Activated T-cell treated with anti-CD3 and anti-CD28 coated beads for 4 hours (primary cell): ENCODE measurements around the gene DNAAF1.
"Not testable (repeated sequence)": the region's sequence is repeated elsewhere in the genome, so short reads cannot be mapped to it uniquely, and the experiment has no call there.

Experiments used
- DNase-seq: peaks from one replicate; pipeline ENCODE4 v3.0.0-alpha.2; 2020

The DNAAF1 gene

GRCh38 chr16:84144859-84145639 is at the start of gene DNAAF1, which contains the start of gene HSDL1:
Gene DNAAF1 (plus strand): TSS chr16:84145308. CDS start chr16:84145441, 133 bp downstream.
Gene HSDL1 (minus strand): TSS chr16:84145177. CDS start chr16:84131321, 13,856 bp downstream.
- DNase-seq = peak; percentile 93

DNA sequence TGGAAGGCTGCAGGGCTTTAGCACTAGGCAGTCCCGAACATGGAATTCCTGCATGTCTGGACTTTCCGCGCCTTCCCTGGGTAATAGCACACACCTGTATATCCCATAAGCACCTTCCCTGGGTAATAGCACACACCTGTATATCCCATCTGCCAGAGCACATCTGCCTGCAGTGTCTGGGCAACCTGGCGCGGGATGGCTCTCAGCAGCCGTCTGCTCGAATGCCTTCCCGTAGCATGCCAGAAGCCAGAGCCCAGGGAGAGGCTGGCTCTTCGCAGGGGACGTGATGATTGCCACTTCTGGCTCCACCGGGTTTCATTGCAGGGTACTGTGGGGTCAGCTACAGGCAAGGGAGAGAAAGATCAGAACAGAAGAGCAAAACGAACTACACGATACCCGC is 49.6 kb upstream of the DNAAF1 start:
- no peak for DNase-seq

GRCh38 chr16:84096447-84097005 is 48.6 kb upstream of the DNAAF1 start:
- no peak for DNase-seq

DNA sequence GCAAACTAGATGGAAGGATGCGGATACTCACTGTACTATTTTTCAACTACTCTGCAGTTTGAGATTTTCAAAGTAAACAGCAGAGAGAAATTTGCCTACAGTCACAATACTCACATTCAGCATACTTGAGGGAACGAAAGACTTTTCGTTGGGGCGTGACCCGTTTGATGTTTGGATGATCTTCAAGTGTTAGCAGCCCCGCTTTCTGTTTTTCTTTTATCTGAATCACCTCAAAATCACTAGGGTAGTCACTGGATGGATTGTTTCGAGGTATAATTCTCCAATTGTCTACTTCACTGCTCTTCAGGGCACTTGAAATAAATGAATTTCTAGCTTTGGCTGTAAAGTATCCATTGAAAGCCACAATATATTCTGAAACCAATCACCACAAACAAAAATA is 46.2 kb upstream of the DNAAF1 start:
- no peak for DNase-seq

DNA sequence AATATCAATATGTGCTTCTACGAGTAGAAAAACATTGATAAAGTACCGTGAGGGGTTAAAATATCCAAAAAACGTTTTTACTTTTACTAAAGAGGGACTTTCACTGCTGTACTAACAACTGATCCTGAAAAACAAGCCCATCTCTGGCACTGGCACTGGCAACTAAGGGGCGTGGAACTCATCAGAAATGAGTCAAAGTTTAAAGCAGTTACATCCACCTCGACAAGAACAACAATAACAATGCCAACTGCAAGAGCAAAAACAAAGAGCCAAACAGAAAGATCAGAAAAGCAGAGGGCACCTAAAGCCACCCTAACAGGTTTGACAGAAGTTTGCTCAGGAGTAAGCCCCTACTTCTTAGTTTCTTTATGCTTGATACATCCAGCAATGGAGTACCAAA is 41.4 kb upstream of the DNAAF1 start:
- no peak for DNase-seq

GRCh38 chr16:84104231-84104630 is 40.9 kb upstream of the DNAAF1 start:
- no peak for DNase-seq

- no peak for DNase-seq
Measured at GRCh38 chr16:84105301-84105815, 39.8 kb upstream of the DNAAF1 start.

- no peak for DNase-seq
Measured at GRCh38 chr16:84105948-84106740, 39.0 kb upstream of the DNAAF1 start.

GRCh38 chr16:84107921-84108320 is 37.2 kb upstream of the DNAAF1 start:
- no peak for DNase-seq

DNA sequence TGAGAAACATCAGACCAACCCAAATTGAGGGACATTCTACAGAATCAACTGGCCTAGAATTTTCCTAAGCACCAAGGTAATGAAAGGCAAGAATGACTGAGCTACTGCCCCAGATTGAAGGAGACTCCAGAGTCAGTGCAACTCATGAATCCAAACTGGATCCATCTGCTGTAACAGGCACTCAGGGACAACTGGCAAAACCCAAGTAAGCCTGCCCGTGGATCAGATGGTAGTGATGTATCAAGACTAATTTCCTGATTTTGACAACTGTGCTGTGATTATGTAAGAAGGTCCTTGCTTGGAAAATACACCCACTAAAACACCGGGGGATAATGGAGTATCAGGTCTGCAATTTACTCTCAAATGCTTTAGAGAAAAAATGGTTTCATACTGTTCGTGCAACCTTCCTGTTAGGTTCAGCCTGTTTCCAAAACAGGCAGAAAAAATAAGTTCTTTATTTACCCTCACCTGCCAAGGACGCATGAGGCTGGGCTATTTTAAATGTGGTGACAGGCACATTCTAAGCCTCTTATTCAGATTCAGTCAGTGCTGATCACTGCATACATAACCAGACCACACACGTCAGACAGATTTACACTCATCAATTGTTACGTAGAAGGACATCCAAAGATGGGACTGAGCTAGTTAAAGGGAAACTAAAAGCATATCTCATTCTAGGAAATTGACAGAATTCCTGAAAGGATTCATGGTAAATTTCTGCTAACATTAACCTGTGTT is 35.3 kb upstream of the DNAAF1 start:
- no peak for DNase-seq

GRCh38 chr16:84110527-84110926 is 34.6 kb upstream of the DNAAF1 start:
- no peak for DNase-seq

DNA sequence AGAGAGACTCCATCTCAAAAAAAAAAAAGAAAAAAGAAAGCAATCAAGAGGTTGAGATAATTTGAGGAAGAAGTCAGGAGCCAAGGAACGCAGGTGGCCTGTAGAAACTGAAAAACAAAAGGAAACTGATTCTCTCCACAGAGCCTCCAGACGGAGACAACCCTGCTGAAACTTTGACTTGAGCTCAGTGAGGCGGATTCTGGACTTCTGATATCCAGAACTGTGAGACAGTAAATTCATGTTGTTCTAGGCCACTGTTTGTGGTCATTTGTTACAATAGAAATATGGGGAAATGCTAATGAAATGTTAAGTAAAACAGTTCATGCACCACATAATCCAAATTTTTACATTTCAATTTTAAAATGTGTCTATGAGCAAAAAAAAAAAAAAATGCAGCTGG is 33.6 kb upstream of the DNAAF1 start:
- no peak for DNase-seq

DNA sequence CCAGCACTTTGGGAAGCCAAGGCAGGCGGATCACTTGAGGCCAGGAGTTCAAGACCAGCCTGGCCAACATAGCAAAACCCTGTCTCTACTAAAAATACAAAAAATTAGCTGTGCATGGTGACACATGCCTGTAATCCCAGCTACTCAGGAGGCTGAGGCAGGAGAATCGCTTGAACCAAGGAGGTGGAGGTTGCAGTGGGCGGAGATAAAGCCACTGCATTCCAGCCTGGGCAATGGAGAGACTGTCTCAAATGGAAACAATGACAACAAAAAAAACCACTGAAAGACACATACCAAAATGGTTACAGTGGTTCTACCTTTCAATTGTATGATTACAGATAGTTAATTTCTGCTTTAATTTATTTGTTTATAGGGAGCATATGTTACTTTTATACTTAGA is 33.2 kb upstream of the DNAAF1 start:
- not testable (repeated sequence) for DNase-seq

DNA sequence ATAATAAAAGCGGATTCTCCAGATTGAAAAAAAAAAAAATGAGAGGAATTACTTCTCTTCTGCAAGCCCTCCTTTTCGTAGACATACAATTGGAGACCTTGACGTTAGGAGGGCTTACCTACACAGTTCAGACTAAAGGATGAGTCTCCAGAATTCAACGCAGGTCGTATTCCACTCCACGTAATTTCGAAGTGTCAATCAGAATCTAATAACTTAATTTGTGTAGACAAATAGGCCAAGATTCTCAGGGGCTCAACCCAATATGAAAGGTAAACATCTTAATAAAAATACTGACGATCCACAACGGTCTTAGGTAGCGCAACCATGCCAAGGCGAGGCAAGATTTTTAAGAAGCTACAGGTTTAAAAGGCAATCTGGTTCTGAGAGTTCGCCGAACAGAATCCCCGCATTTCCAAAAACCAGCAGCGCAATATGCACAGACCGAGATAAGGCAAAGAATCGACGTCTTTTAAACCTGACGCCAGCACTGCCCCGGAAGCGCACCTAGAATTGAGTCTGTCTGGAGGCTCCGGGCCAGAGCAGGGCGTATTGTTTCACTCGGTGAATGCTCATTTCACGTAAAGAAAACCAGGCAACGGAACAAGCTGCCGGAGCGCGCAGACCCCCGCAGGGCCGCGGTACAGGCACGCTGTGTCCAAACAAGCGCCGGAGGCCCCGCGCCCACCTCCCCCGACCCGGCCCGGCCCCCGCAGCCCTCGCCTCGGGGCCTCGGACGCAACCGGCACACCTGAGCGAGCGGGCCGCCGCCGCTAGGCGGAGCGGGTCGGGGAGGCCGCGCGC is 29.0 kb upstream of the DNAAF1 start:
- DNase-seq = no peak

- DNase-seq = peak; percentile 96
Measured at GRCh38 chr16:84116720-84117493, 28.2 kb upstream of the DNAAF1 start, which contains the start of gene MBTPS1. Gene MBTPS1 (minus strand): TSS chr16:84116942. CDS start chr16:84101783, 15,159 bp downstream.

GRCh38 chr16:84117494-84117843 is 27.6 kb upstream of the DNAAF1 start:
- peak; percentile 23 for DNase-seq

DNA sequence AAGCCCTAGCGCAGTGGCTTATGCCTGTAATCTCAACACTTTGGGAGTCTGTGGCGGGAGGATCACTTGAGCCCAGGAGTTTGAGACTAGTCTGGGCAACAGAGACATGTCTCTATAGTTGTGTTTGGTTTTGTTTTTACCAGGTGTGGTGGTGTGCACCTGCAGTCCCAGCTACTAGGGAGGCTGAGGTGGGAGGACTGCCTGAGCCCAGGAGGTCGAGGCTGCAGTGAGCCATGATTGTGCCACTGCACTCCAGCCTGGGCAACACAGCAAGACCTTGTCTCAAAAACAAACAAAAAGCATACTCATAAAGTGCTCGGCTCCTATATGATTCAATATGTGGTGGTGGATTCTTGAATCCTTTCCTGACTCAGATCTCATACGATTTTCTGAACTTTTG is 26.8 kb upstream of the DNAAF1 start:
- DNase-seq = not testable (repeated sequence)

- DNase-seq = no peak
Measured at GRCh38 chr16:84119368-84119767, 25.7 kb upstream of the DNAAF1 start.

- DNase-seq = no peak
Measured at GRCh38 chr16:84120023-84120422, 25.1 kb upstream of the DNAAF1 start.

DNA sequence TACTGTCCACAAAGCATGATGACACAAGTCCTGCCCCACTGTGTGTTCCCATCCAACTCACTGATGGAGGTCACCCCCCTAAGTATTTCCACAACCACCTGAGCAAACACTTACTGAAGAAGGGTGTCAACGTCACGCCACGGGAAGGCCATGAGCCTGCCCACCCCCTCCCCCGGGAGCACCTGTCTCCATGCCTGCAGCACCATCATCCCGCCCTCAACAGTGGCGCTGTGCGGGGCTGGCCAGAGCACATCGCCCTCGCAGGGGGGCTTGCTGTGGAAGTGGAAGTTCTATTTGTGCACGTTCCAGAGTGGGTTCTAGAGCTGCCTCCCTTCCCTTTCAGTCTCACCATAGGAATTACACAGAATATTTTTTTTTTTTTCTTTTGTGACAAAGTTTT is 24.1 kb upstream of the DNAAF1 start:
- DNase-seq = no peak
